Liver (tissue), 9 donors: ENCODE data around the gene IQSEC3. TPM values are rescaled to one million over a fixed set of nuclear protein-coding genes. Genes with fewer than 3 reads are reported as not detected.

Experiments used
- DNase-seq: peaks from one replicate; pipeline ENCODE4 v3.0.0-alpha.2; 2017; ENCODE audit warnings: low spot score
- H3K27ac ChIP-seq, 2 donors: one replicate each; pipeline ENCODE4 v1.7.0; 2013; ENCODE audit warnings: inconsistent platforms in 2 of 2, low read length in 2 of 2, control low read depth in 1 of 2, low read depth in 1 of 2, mild to moderate bottlenecking in 1 of 2
- H3K27me3 ChIP-seq, 4 donors: one replicate each; pipeline versions ENCODE4 v1.6.1 to v1.7.0; 2013; ENCODE audit warnings: low read length in 3 of 4, inconsistent platforms in 1 of 4, mild to moderate bottlenecking in 1 of 4, moderate library complexity in 1 of 4; ENCODE audit not compliant: control insufficient read depth in 4 of 4, insufficient read depth in 4 of 4
- H3K36me3 ChIP-seq, 4 donors: one replicate each; pipeline versions ENCODE4 v1.6.1 to v1.7.0; 2013; ENCODE audit warnings: low read length in 3 of 4, mild to moderate bottlenecking in 3 of 4, low read depth in 1 of 4, moderate library complexity in 1 of 4; ENCODE audit not compliant: control insufficient read depth in 4 of 4, insufficient read depth in 3 of 4
- H3K4me1 ChIP-seq, 4 donors: one replicate each; pipeline versions ENCODE4 v1.6.1 to v1.7.0; 2013; ENCODE audit warnings: low read length in 3 of 4, mild to moderate bottlenecking in 3 of 4, moderate library complexity in 1 of 4; ENCODE audit not compliant: control insufficient read depth in 4 of 4, insufficient read depth in 4 of 4
- H3K4me3 ChIP-seq, 3 donors: one replicate each; pipeline versions ENCODE4 v1.6.1 to v1.7.0; 2013; ENCODE audit warnings: low read length in 3 of 3, control low read depth in 1 of 3, low read depth in 1 of 3, mild to moderate bottlenecking in 1 of 3
- H3K9ac ChIP-seq, 2 donors: one replicate each; pipeline ENCODE4 v1.7.0; 2013; ENCODE audit warnings: low read length in 2 of 2, mild to moderate bottlenecking in 2 of 2, moderate library complexity in 2 of 2, control low read depth in 1 of 2, low read depth in 1 of 2
- H3K9me3 ChIP-seq, 4 donors: one replicate each; pipeline versions ENCODE4 v1.6.1 to v1.7.0; 2013; ENCODE audit warnings: low read length in 3 of 4; ENCODE audit not compliant: control insufficient read depth in 4 of 4
- ATF3 ChIP-seq: IDR thresholded peaks from 2 replicates; pipeline ENCODE4 v1.6.1; 2016; ENCODE audit warnings: antibody characterized with exemption
- CTCF ChIP-seq: fragments of 150-350 bp; IDR thresholded peaks from 2 replicates; pipeline ENCODE4 v1.5.1; 2017; ENCODE audit warnings: improper control_type of control experiment, low read depth, low read length; ENCODE audit not compliant: missing input control
- EGR1 ChIP-seq, 2 donors: IDR thresholded peaks; 2 replicates each; pipeline ENCODE4 v1.6.1; 2016 to 2018; ENCODE audit warnings: antibody characterized with exemption in 2 of 2, low read depth in 2 of 2
- FOXA1 ChIP-seq: IDR thresholded peaks from 2 replicates; pipeline ENCODE4 v1.6.1; 2016; ENCODE audit warnings: antibody characterized with exemption
- FOXA2 ChIP-seq: IDR thresholded peaks from 2 replicates; pipeline ENCODE4 v1.6.1; 2016; ENCODE audit warnings: antibody characterized with exemption
- HNF4A ChIP-seq, 2 donors: conservative IDR thresholded peaks; 2 replicates each; pipeline ENCODE4 v1.6.1; 2016; ENCODE audit warnings: antibody characterized with exemption in 2 of 2, mild to moderate bottlenecking in 2 of 2
- HNF4G ChIP-seq: IDR thresholded peaks from 2 replicates; pipeline ENCODE4 v1.6.1; 2016; ENCODE audit warnings: antibody characterized with exemption
- JUND ChIP-seq, 2 donors: IDR thresholded peaks; 2 replicates each; pipeline ENCODE4 v1.6.1; 2016; ENCODE audit warnings: antibody characterized with exemption in 2 of 2
- MAX ChIP-seq: IDR thresholded peaks from 2 replicates; pipeline ENCODE4 v1.6.1; 2016; ENCODE audit warnings: antibody characterized with exemption
- NR2F2 ChIP-seq: IDR thresholded peaks from 2 replicates; pipeline ENCODE4 v1.6.1; 2016; ENCODE audit warnings: antibody characterized with exemption
- RXRA ChIP-seq, 2 donors: IDR thresholded peaks; 2 replicates each; pipeline ENCODE4 v1.6.1; 2017 to 2018; ENCODE audit warnings: antibody characterized with exemption in 2 of 2, mild to moderate bottlenecking in 1 of 2
- SP1 ChIP-seq: IDR thresholded peaks from 2 replicates; pipeline ENCODE4 v1.6.1; 2018; ENCODE audit warnings: antibody characterized with exemption, mild to moderate bottlenecking
- TAF1 ChIP-seq: conservative IDR thresholded peaks from 2 replicates; pipeline ENCODE4 v1.6.1; 2016; ENCODE audit warnings: antibody characterized with exemption, mild to moderate bottlenecking
- YY1 ChIP-seq: IDR thresholded peaks from 2 replicates; pipeline ENCODE4 v1.6.1; 2016; ENCODE audit warnings: antibody characterized with exemption, mild to moderate bottlenecking
- ZBTB33 ChIP-seq: IDR thresholded peaks from 2 replicates; pipeline ENCODE4 v1.6.1; 2016; ENCODE audit warnings: antibody characterized with exemption
- WGBS: extraction: QIAGEN DNeasy Blood & Tissue Kit; methylation state at CpG from one replicate; pipeline ENCODE4 v1.1.7; 2013; 5-methylcytosine and 5-hydroxymethylcytosine counted together
- polyA plus RNA-seq, 2 donors: library from polyadenylated mRNA; stranded (reverse) in 1 of 2; unstranded in 1 of 2; fragments of 200-250 nt in 1 of 2; fragments of >200 nt in 1 of 2; fragmentation: Nextera tagmentation in 1 of 2; extraction: Ambion mirVana in 1 of 2; gene quantifications; one replicate each; pipeline versions ENCODE4 v1.2.1 to v1.2.3, GENCODE V29; 2013 to 2015
- total RNA-seq, 2 donors: library from RNA; depleted of rRNA; stranded (reverse); fragments of >200 nt; gene quantifications; one replicate each; pipeline ENCODE4 v1.2.3, GENCODE V29; 2014
- donor health status: healthy.
- donor health status: healthy.
- donor health status: healthy.
- donor health status: healthy.
- donor health status: healthy.

Gene IQSEC3
- total and polyA plus RNA-seq, 4 donors = under 0.01 to 0.79 (median 0.48) TPM

- TF ChIP-seq CTCF (no peak), HNF4G (no peak)
These were observed 105.4 kb downstream of the IQSEC3 start (continued) for GRCh38 chr12:171743-172676.

- no peak overlapping the region for H3K4me3 ChIP-seq
- H3K9ac ChIP-seq = no peak overlapping the region
- no peaks in the 10 kb centered on the region for H3K27me3 ChIP-seq
- TF ChIP-seq FOXA1 (no peak), CTCF (no peak), MAX (no peak), RXRA (IDR thresholded peaks at IDR 0.05) (no peak), SP1 (no peak), YY1 (no peak), TAF1 (no peak), JUND (IDR thresholded peaks at IDR 0.05) (no peak), HNF4G (no peak), EGR1 (IDR thresholded peaks at IDR 0.05; ENCODE audit: low read depth in 2 of 2) (no peak), NR2F2 (no peak), ZBTB33 (no peak), FOXA2 (no peak), HNF4A (conservative IDR thresholded peaks at IDR 0.05) (no peak), ATF3 (no peak)
- 87% methylated on average over 15 of the region's 15 CpGs for WGBS
- peaks cover 6 to 26% (median 15%) of the 10 kb centered on the region in 4 donors for H3K4me1 ChIP-seq
- no peaks in the 10 kb centered on the region for H3K36me3 ChIP-seq
- no peak overlapping the region for H3K27ac ChIP-seq
- no peak for DNase-seq
- H3K9me3 ChIP-seq = no peaks in the 10 kb centered on the region
These were observed 106.2 kb downstream of the IQSEC3 start for GRCh38 chr12:172732-173161.
